Retina (tissue), 1 donor: ENCODE results near the gene CELF4.
"Not testable (repeated sequence)": the region's sequence is repeated elsewhere in the genome, so short reads cannot be mapped to it uniquely, and the experiment has no call there.

Source experiments
- DNase-seq: peaks from one replicate; pipeline ENCODE4 v3.0.0-alpha.2; 2016

The CELF4 gene

DNA sequence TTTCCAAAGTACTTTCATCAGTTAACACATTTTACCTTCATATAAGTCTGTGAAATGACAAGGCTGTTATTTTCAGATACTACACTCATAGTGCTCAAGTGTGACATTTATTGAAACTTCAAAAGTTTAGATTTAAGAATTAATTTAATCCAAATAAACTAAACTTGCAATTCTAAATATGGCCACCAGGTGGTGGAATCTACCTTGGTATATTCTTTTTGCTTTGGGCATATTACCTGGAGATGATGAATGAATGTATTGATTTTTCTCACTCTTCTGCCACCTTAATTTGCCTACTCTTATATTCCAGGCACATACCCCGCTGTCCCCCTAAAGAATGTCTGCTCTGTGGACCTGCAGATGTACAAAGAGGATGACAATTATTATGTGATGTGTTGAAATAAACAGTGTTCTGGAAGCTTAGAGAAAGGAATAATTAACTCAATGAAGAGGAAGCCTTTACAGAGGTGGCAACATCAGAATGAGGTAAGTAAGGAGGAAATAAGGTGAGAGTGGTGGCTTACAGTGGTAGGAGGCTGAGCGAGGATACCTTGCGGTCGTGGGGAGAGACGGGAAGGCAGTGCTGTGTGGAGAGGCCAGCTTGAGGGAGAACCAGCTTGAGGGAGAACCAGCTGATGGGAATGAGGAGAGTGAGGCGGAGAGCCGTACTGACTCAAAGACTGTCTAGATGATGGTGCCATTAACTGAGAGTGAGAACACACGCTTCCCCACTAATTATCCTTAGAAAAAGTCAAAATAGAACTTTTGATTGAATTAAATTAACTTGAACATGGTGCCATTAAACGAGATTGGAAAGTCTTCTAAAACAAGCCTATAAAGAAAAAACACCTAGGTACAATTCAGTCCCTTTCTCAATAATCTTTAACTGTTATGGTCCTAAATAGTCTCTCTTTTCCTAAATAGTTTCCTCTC lies 179.5 kb downstream of the CELF4 start:
- DNase-seq: peak; percentile 44

- DNase-seq: no peak
These were observed 181.6 kb downstream of the CELF4 start for GRCh38 chr18:37383846-37384595.

DNA sequence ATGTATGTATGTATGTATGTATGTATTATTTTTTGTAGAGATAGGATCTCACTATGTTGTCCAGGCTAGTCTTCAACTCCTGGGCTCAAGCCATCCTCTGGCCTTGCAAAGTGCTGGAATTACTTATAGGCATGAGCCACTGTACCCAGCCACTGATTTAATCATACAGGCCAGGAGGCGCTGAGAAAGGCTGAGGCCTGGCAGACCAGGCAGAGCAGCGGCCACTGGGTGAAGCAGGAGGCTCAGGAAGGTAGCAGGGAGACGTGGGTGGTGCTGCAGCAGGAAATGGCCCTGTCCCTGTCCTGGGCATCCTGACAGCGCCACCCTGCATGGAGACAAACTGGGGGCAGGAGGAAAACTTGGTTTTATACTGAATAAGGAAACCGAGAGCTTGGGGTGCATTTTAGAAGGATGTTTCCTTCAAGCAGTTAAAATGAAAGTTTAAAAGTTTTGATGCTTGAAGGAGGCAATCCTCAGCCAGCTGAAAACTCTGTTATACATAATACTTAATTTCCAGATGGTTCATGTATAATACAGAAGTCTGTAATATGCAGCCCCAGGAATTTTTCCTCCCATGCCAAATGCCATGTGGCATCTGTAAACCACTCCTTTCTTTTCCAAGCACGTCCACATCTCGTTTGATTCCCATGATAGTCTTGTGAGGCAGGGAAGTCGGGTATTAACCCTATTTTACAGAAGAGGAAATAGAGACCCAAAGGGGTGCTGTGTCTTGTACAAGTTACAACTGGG lies 182.4 kb downstream of the CELF4 start:
- DNase-seq: no peak

GRCh38 chr18:37381554-37381953 lies 184.0 kb downstream of the CELF4 start:
- no peak for DNase-seq

GRCh38 chr18:37380546-37381110 lies 185.0 kb downstream of the CELF4 start:
- DNase-seq: no peak

DNA sequence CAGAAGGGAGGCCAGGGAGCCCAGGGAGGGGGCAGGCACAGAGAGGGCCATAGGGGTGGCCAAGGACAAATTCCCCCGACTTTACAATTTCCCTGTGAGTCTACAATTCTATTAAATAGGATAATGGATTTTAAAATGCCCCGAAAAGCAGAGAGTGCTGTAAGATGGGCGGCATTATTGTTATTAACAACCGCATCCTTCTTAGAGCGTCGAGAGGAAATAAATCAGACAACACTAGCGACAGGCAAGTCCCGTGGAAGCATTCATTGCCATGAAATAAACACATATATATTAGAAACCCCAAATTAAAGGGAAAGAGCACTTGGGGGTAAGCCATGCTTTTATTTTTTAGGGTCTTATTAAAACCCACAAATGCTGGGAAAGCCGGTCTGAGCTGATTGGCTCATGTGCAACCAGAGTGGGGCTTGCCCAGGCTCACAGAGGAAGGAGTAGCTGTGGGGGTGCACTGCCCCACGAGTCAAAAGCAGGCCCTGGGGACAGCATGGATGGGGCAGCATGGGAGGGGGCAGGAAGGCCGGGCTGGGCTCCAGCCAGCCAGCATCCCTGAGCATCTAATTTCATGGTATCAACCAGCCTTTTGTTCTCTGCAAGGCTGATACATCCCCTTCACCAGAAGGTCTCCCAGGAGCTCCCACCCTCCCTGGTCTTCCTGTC lies 187.1 kb downstream of the CELF4 start:
- DNase-seq: no peak

- no peak for DNase-seq
These were observed 190.4 kb downstream of the CELF4 start for GRCh38 chr18:37375181-37375580.

- DNase-seq: no peak
These were observed 197.3 kb downstream of the CELF4 start for GRCh38 chr18:37368110-37368954.

DNA sequence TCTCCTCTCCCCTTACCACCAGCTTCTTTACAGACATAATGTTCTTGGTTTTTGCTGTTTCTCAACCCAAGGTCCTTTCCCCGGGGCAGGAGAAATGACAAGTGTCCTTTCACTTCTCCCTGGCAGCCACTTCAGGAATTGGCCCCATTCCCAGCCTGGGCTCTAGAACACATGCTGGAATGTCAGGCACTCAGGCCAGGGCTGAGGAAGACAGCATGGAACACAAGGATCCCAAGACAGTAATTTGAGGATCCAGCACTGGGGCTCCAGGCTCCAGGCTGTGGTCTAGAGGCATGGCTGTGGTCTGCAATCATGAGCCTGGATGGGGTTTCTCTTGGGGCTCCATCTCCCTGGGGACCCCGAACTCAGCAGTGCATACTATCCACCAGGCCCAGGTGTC lies 201.4 kb downstream of the CELF4 start:
- DNase-seq: no peak

DNA sequence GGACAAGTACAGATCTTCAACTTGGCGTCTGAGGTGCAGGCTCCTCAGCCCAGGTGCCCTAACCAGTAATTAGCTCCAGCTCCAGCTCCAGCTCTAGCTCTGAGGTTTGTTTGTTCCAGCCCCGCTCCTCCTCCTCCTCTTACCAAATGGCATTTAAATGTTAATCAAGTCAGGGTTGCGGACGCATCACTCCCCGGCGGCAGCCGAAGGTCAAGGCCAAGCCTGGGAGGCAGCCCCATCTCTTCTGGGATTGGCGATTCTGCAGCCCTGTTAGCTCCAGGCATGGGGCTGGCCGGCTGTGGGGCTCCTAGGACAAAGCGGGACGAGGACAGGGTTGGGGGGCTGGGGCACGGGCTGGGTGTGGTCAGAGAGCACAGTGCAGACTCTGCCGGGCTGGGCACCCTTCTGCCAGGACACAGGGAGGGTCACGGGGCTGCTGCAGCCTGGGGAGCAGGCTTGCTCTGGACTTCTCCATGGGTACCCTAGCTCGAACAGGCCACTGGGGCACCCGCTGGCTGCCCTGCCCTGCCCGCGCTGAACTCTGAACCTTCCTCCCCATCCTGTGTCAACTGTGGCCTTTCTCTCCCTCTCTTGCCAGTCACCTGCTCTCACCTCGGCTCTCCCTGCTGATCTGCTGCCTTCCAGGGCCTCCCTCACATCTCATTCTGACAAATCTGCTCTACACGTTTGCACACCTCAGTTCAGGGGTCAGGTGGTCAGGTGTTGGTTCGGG lies 203.3 kb downstream of the CELF4 start:
- DNase-seq: no peak

DNA sequence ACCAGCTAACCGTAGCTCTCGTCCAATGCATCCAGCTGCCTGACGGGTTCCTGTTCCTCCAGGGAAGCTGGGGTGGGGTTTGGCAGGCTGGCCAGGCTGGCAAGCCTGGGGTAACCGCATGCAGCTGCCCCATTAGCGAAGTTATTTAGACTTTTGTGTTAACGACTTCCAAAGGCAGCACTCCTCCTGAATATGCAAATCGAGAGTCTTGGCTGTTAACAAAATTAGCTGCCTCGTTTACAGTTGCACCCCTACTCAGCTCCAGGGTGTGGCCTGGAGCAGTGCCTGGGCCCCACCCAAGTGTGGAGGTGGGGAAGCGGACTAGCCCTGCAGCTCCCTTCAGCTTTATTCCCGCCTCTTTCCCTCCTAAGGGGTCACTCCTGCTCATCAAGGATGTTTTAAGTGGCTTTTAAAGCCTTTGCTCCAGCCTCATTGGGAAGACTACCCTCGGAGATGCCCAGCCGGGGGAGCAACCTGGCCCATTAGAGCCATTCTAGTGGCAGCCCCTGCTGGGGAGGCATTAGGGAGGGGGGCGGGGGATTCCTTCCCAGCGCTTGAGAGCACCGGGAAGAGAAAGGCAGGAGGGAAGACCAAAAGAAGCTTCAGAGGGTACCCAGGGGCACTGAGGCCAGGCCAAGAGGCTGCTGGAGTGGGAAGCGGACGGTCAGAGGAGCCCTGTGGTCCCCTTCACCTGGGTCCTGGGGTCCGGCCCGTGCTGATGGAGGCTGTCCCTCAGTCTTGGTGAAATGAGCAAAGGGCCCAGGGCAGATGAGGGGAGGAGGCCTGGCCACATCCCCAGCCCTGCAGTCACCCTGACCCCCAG lies 204.1 kb downstream of the CELF4 start:
- no peak for DNase-seq

- not testable (repeated sequence) for DNase-seq
These were observed 207.5 kb downstream of the CELF4 start for GRCh38 chr18:37358061-37358460.

DNA sequence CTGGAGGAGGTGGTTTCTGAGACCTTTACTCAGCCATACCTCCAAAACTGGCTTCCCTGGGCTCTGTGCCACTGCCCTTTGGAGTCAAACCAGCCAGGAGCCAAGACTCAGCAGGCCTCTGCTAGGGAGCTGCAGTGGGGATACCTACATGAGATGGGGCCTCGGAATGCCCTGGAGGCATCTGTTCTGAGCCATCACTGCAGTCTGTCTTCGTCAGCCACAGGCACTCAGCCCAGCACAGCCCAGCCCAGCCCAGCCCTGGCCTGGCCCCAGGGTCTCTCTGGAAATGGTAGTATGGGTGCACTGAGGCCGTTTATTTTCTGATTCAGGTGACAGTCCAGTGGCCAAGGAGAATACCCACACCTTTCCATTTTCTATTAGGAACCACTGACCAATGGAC lies 209.8 kb downstream of the CELF4 start:
- DNase-seq: no peak

DNA sequence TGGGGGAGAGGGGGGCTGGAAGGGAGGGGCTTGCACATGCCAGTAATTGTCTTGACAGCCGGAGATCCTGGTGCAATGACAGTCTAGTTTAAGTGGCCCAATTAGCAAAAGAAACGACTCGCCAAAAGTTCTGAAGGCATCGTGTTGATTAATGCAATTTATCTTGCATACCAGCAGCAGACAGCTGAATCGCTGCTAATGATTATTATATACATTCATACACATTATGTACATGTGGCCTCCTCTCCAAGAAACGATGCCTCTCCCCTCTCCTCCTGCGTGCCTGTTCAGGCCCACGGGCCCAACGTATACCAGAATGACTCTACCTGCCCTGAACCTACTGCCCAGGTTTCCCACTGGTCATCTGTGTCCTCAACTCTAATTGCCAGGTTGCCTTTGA lies 214.5 kb downstream of the CELF4 start:
- DNase-seq: no peak

DNA sequence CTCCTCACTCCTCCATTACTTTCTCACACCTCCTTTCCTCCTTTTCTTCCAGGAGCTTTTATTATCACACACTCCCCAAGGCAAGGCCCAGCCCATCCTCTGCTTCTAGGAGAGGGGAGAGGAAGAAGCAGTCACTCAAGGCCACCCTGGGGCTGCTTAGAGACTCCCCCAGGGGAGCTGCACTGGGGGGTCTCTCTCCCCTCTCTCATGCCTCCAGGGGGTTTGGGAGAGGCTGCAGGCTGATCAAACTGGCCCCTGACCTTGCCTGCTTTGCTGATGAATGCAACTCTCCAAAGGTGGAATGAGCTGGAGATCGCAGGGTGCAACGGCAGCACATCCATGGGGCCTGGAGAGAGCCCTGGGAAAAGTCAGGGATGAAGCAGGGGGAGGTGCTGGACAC lies 216.9 kb downstream of the CELF4 start:
- DNase-seq: no peak

- no peak for DNase-seq
These were observed 219.6 kb downstream of the CELF4 start for GRCh38 chr18:37346048-37346447.

GRCh38 chr18:37343542-37343851 lies 222.1 kb downstream of the CELF4 start:
- DNase-seq: peak; percentile 74

DNA sequence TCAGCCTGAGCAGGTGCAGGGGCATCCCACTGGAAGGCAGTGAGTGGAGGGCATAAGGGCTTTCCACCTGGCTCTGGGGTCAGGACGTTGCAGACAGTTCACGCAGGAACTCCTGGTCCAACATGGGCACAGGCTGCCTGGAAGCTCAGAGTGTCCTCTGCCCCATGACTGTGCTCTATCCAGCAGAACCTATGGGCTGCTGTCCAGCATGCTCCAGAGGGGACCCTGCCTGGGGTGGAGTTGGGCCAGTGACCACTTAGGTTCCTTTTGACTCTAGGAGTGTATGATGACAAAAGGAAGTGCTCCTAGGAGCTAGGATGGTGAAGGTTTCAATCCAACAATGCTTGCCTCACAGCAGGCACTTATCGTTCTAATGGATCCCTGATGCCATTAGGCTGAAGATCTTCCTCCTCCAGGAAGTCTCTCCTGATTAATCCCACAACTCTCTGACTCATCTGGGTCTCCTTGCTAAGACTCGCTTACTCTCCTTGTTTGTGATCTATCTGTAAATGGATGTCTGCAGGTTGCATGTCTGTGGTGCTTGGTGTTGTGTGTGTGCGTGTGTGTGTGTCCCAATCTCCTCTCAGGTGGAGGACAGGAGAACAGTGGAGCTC lies 224.0 kb downstream of the CELF4 start:
- no peak for DNase-seq

DNA sequence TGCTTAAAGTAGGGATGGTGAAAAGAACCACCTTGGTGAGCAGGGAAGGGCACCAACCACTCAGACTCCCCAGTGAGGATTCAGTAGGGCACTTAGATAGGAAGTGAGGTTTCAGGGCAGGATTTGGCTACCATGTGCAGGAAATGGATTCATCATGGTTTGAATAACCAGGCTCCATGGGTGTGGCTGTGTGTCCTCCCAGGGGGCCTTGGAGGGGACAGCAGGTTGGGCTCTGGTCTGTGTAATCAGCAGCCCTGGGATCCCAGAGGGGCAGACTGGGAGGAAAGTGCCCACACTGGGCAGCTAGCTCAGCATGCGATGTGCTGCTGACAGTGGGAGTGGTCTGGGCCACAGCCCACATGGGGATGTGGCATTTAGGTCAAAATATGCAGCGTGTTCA lies 224.6 kb downstream of the CELF4 start:
- DNase-seq: no peak
